ENCODE measurements around the gene SLC1A5.
"Not testable (repeated sequence)": the region's sequence is repeated elsewhere in the genome, so short reads cannot be mapped to it uniquely, and the experiment has no call there.

The SLC1A5 gene

GRCh38 chr19:46813839-46814358 is 25.5 kb upstream of the SLC1A5 start:
- Histone ChIP-seq H3K36me3 (replicated peaks) (no peaks in the 10 kb centered on the region), H3K27me3 (ENCODE audit: low read depth) (no peaks in the 10 kb centered on the region), H3K9me3 (no peaks in the 10 kb centered on the region), H3K4me1 (no peaks in the 10 kb centered on the region), H3K4me3 (no peak overlapping the region)
- no peak for DNase-seq (ENCODE audit: low spot score in 2 of 2)
- in situ Hi-C loops (cut with MboI; ENCODE audit: low sequenced_read_pairs), result no loop called here

GRCh38 chr19:46812977-46813838 is 24.8 kb upstream of the SLC1A5 start:
- Histone ChIP-seq H3K4me1 (no peaks in the 10 kb centered on the region), H3K27me3 (ENCODE audit: low read depth) (no peaks in the 10 kb centered on the region), H3K4me3 (no peak overlapping the region), H3K9me3 (no peaks in the 10 kb centered on the region), H3K36me3 (replicated peaks) (no peaks in the 10 kb centered on the region)
- in situ Hi-C loops (cut with MboI; ENCODE audit: low sequenced_read_pairs), result no loop called here
- DNase-seq (ENCODE audit: low spot score in 2 of 2), result no peak

- in situ Hi-C loops (cut with MboI; ENCODE audit: low sequenced_read_pairs), result no loop called here
- H3K4me1 ChIP-seq, result no peaks in the 10 kb centered on the region
- DNase-seq (ENCODE audit: low spot score in 2 of 2), result no peak
Measured at GRCh38 chr19:46809534-46810272, 21.3 kb upstream of the SLC1A5 start.

GRCh38 chr19:46806656-46807055 is 18.3 kb upstream of the SLC1A5 start:
- Histone ChIP-seq H3K36me3 (replicated peaks) (no peaks in the 10 kb centered on the region), H3K4me3 (no peak overlapping the region), H3K27me3 (ENCODE audit: low read depth) (no peaks in the 10 kb centered on the region), H3K9me3 (no peaks in the 10 kb centered on the region), H3K4me1 (no peaks in the 10 kb centered on the region)
- no peak for DNase-seq (ENCODE audit: low spot score in 2 of 2)
- in situ Hi-C loops (cut with MboI; ENCODE audit: low sequenced_read_pairs), result no loop called here

More at GRCh38 chr19:46809534-46810272, 21.3 kb upstream of the SLC1A5 start:
- Histone ChIP-seq H3K9me3 (no peaks in the 10 kb centered on the region), H3K27me3 (ENCODE audit: low read depth) (no peaks in the 10 kb centered on the region), H3K36me3 (replicated peaks) (no peaks in the 10 kb centered on the region), H3K4me3 (no peak overlapping the region)

- H3K9me3 ChIP-seq; DNase-seq (ENCODE audit: low spot score in 2 of 2); H3K4me3 ChIP-seq; H3K27me3 ChIP-seq (ENCODE audit: low read depth); in situ Hi-C loops (cut with MboI; ENCODE audit: low sequenced_read_pairs); H3K36me3 ChIP-seq (replicated peaks); H3K4me1 ChIP-seq: not testable (repeated sequence)
Measured at GRCh38 chr19:46804432-46804831, 16.0 kb upstream of the SLC1A5 start.

- Histone ChIP-seq H3K4me3 (no peak overlapping the region), H3K9me3 (no peaks in the 10 kb centered on the region), H3K4me1 (no peaks in the 10 kb centered on the region), H3K27me3 (ENCODE audit: low read depth) (no peaks in the 10 kb centered on the region), H3K36me3 (replicated peaks) (no peaks in the 10 kb centered on the region)
- no peak for DNase-seq (ENCODE audit: low spot score in 2 of 2)
- in situ Hi-C loops (cut with MboI; ENCODE audit: low sequenced_read_pairs), result no loop called here
Measured at GRCh38 chr19:46803555-46803954, 15.2 kb upstream of the SLC1A5 start.

GRCh38 chr19:46802152-46802551 is 13.8 kb upstream of the SLC1A5 start:
- H3K9me3 ChIP-seq, result no peaks in the 10 kb centered on the region
- no peaks in the 10 kb centered on the region for H3K36me3 ChIP-seq (replicated peaks)
- in situ Hi-C loops (cut with MboI; ENCODE audit: low sequenced_read_pairs), result no loop called here
- H3K27me3 ChIP-seq (ENCODE audit: low read depth), result no peaks in the 10 kb centered on the region
- H3K4me3 ChIP-seq, result no peak overlapping the region
- no peak for DNase-seq (ENCODE audit: low spot score in 2 of 2)
- no peaks in the 10 kb centered on the region for H3K4me1 ChIP-seq

GRCh38 chr19:46798713-46799112 is 10.3 kb upstream of the SLC1A5 start:
- DNase-seq (ENCODE audit: low spot score in 2 of 2), result no peak
- Histone ChIP-seq H3K4me3 (no peak overlapping the region), H3K36me3 (replicated peaks) (no peaks in the 10 kb centered on the region), H3K9me3 (no peaks in the 10 kb centered on the region), H3K4me1 (no peaks in the 10 kb centered on the region), H3K27me3 (ENCODE audit: low read depth) (no peaks in the 10 kb centered on the region)
- in situ Hi-C loops (cut with MboI; ENCODE audit: low sequenced_read_pairs), result no loop called here

GRCh38 chr19:46797881-46798280 is 9.5 kb upstream of the SLC1A5 start:
- no peaks in the 10 kb centered on the region for H3K9me3 ChIP-seq
- no peaks in the 10 kb centered on the region for H3K36me3 ChIP-seq (replicated peaks)
- H3K4me3 ChIP-seq, result no peak overlapping the region
- no peak for DNase-seq (ENCODE audit: low spot score in 2 of 2)
- H3K4me1 ChIP-seq, result no peaks in the 10 kb centered on the region
- in situ Hi-C loops (cut with MboI; ENCODE audit: low sequenced_read_pairs), result no loop called here
- H3K27me3 ChIP-seq (ENCODE audit: low read depth), result no peaks in the 10 kb centered on the region

- Histone ChIP-seq H3K4me3 (no peak overlapping the region), H3K4me1 (peaks cover 8% of the 10 kb centered on the region), H3K9me3 (no peaks in the 10 kb centered on the region), H3K27me3 (ENCODE audit: low read depth) (no peaks in the 10 kb centered on the region), H3K36me3 (replicated peaks) (peaks cover 4% of the 10 kb centered on the region)
- in situ Hi-C loops (cut with MboI; ENCODE audit: low sequenced_read_pairs), result no loop called here
- DNase-seq (ENCODE audit: low spot score in 2 of 2), result peak; percentile 48 to 55
Measured at GRCh38 chr19:46791944-46792343, 3.5 kb upstream of the SLC1A5 start.

GRCh38 chr19:46789371-46789770 is 977 bp upstream of the SLC1A5 start:
- H3K27me3 ChIP-seq (ENCODE audit: low read depth), result no peaks in the 10 kb centered on the region
- H3K9me3 ChIP-seq, result no peaks in the 10 kb centered on the region
- H3K4me3 ChIP-seq, result no peak overlapping the region
- H3K36me3 ChIP-seq (replicated peaks), result peaks cover 26% of the 10 kb centered on the region
- DNase-seq (ENCODE audit: low spot score in 2 of 2), result no peak
- peaks cover 8% of the 10 kb centered on the region for H3K4me1 ChIP-seq
- in situ Hi-C loops (cut with MboI; ENCODE audit: low sequenced_read_pairs), result no loop called here

GRCh38 chr19:46788968-46789338 is 559 bp upstream of the SLC1A5 start:
- H3K4me1 ChIP-seq, result peaks cover 12% of the 10 kb centered on the region
- peak overlapping the region; percentile 3; the same call in 1 of the 2 replicates for H3K4me3 ChIP-seq
- H3K27me3 ChIP-seq (ENCODE audit: low read depth), result no peaks in the 10 kb centered on the region
- H3K36me3 ChIP-seq (replicated peaks), result peaks cover 30% of the 10 kb centered on the region
- H3K9me3 ChIP-seq, result no peaks in the 10 kb centered on the region
- DNase-seq (ENCODE audit: low spot score in 2 of 2), result no peak
- in situ Hi-C loops (cut with MboI; ENCODE audit: low sequenced_read_pairs), result no loop called here

- Histone ChIP-seq H3K4me3 (peak overlapping the region; percentile 94), H3K4me1 (peaks cover 16% of the 10 kb centered on the region), H3K27me3 (ENCODE audit: low read depth) (no peaks in the 10 kb centered on the region), H3K36me3 (replicated peaks) (peaks cover 44% of the 10 kb centered on the region), H3K9me3 (no peaks in the 10 kb centered on the region)
- in situ Hi-C loops (cut with MboI; ENCODE audit: low sequenced_read_pairs), result no loop called here
- DNase-seq (ENCODE audit: low spot score in 2 of 2), result peak; percentile 59 to 81
Measured at GRCh38 chr19:46787331-46788261, 798 bp downstream of the SLC1A5 start.
